PC-3 (cell line): ENCODE results near the gene WTAP. TPM values are rescaled to one million over a fixed set of nuclear protein-coding genes. Genes with fewer than 3 reads are reported as not detected.

Experiments used
- ATAC-seq: fragments of 200-7000 bp; cut with Tn5 transposase; 2 replicates; pipeline ENCODE4 v1.9.1; 2020; ENCODE audit warnings: mild to moderate bottlenecking, moderate library complexity
- BruUV-seq: library from RNA; stranded (reverse); fragments of 400-500 nt; replicated peaks from 2 replicates; lab custom pipeline; 2021; lab: Mats Ljungman, UMichigan
- CTCF ChIA-PET: fragments of 300-600 bp; sonication (Branson Sonifier 250); formaldehyde crosslinking; loops from one replicate; lab custom pipeline; 2022; ENCODE audit warnings: antibody characterized with exemption; lab: Charles Lee
- POLR2A ChIA-PET: fragments of 300-600 bp; sonication (Branson Sonifier 250); formaldehyde crosslinking; loops from one replicate; lab custom pipeline; 2022; ENCODE audit warnings: antibody characterized with exemption; ENCODE audit not compliant: unreplicated experiment; lab: Charles Lee
- DNase-seq: peaks from one replicate; pipeline ENCODE4 v3.0.0-alpha.2; 2015
- H2AFZ ChIP-seq: fragments of 300-600 bp; sonication (generic); 2 replicates; pipeline ENCODE4 v1.6.0; 2016; ENCODE audit warnings: antibody characterized with exemption, low read length
- H3F3A ChIP-seq: fragments of 300-600 bp; sonication (generic); one replicate; pipeline ENCODE4 v1.6.0; 2017; ENCODE audit warnings: antibody characterized with exemption, low read length, control low read depth, mild to moderate bottlenecking; ENCODE audit not compliant: unreplicated experiment
- H3K27ac ChIP-seq: fragments of 300-600 bp; sonication (generic); 2 replicates; pipeline ENCODE4 v1.5.1; 2016; ENCODE audit warnings: mild to moderate bottlenecking, low read length
- H3K27me3 ChIP-seq: fragments of 300-600 bp; sonication (generic); 2 replicates; pipeline ENCODE4 v1.6.1; 2016; ENCODE audit warnings: low read length, mixed read lengths
- H3K36me3 ChIP-seq: fragments of 300-600 bp; sonication (generic); 2 replicates; pipeline ENCODE4 v1.6.1; 2016; ENCODE audit warnings: low read depth, mixed run types, low read length, mixed read lengths
- H3K4me1 ChIP-seq: fragments of 300-600 bp; sonication (generic); 2 replicates; pipeline ENCODE4 v1.5.1; 2016; ENCODE audit warnings: low read length; ENCODE audit not compliant: insufficient read depth
- H3K4me2 ChIP-seq: fragments of 300-600 bp; sonication (generic); 2 replicates; pipeline ENCODE4 v1.6.0; 2016; ENCODE audit warnings: low read length
- H3K4me3 ChIP-seq: fragments of 300-600 bp; sonication (generic); 2 replicates; pipeline ENCODE4 v1.5.1; 2016; ENCODE audit warnings: mild to moderate bottlenecking, low read length, mixed read lengths
- H3K79me2 ChIP-seq: fragments of 300-600 bp; sonication (generic); 2 replicates; pipeline ENCODE4 v1.6.1; 2017; ENCODE audit warnings: low read length, mixed read lengths
- H3K9ac ChIP-seq: fragments of 300-600 bp; sonication (generic); 2 replicates; pipeline ENCODE4 v1.6.0; 2016; ENCODE audit warnings: mild to moderate bottlenecking, low read length
- H3K9me2 ChIP-seq: fragments of 300-600 bp; sonication (generic); replicated peaks from 2 replicates; pipeline ENCODE4 v1.6.1; 2016; ENCODE audit warnings: mixed run types, low read length, mixed read lengths
- H3K9me3 ChIP-seq: fragments of 300-600 bp; sonication (generic); 2 replicates; pipeline ENCODE4 v1.6.1; 2016; ENCODE audit warnings: low read length, mixed read lengths
- H4K20me1 ChIP-seq: fragments of 300-600 bp; sonication (generic); 2 replicates; pipeline ENCODE4 v1.6.1; 2016; ENCODE audit warnings: low read length, mixed read lengths
- EZH2 ChIP-seq: fragments of 300-600 bp; sonication (generic); IDR thresholded peaks from one replicate; pipeline ENCODE4 v1.6.1; 2017; ENCODE audit warnings: antibody characterized with exemption, mild to moderate bottlenecking, low read length; ENCODE audit not compliant: unreplicated experiment
- EZH2phosphoT487 ChIP-seq: fragments of 300-600 bp; sonication (generic); IDR thresholded peaks from 2 replicates; pipeline ENCODE4 v1.6.1; 2018; ENCODE audit warnings: mild to moderate bottlenecking, antibody characterized with exemption, low read length, borderline replicate concordance
- intact Hi-C: fragments of 100-400 bp; cut with micrococcal nuclease; formaldehyde crosslinking; loops from 2 replicates; pipeline ENCODE4 v1.9.0; 2023
- total RNA-seq: library from RNA; depleted of rRNA; stranded (reverse); fragments of >200 nt; gene quantifications from 2 replicates; pipeline ENCODE4 v1.2.3, GENCODE V29; 2014
- TF ChIP-seq, protein P1 (sequence below): fragments of 300-600 bp; sonication (generic); conservative IDR thresholded peaks from 2 replicates; pipeline ENCODE4 v1.5.1; 2017; ENCODE audit warnings: antibody characterized with exemption, low read depth, mild to moderate bottlenecking, low read length

The WTAP gene
- total RNA-seq, 1 experiment from 2014 or later, result 54.5 TPM

DNA sequence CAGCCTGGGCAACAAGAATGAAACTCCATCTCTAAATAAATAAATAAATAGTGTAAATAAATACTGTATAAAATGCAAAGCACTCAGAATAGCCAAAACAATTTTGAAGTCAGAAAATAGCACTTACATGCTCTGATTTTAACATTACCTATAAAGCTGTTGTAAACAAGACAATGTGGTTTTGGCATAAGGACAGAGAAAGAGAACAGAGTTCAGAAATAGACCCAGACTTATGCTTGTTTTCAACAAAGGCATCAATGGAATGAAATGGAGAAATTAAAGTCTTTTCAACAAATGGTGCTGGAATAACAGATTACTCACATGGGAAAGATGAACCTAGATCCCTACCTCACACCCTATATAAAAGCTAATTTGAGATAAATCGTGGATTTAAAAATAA, 44.9 kb downstream of the WTAP start:
- POLR2A ChIA-PET, result no interaction called here
- Histone ChIP-seq H3K27me3 (no peaks in the 10 kb centered on the region), H3K4me3 (no peak overlapping the region), H3K9me2 (no peaks in the 10 kb centered on the region), H3F3A (no peaks in the 10 kb centered on the region), H3K4me1 (no peaks in the 10 kb centered on the region), H3K36me3 (peaks cover 4% of the 10 kb centered on the region; the same call in 1 of the 2 replicates), H3K4me2 (no peak overlapping the region), H3K9ac (no peak overlapping the region), H3K9me3 (no peaks in the 10 kb centered on the region), H3K79me2 (no peaks in the 10 kb centered on the region), H4K20me1 (no peaks in the 10 kb centered on the region), H2AFZ (no peak overlapping the region), H3K27ac (no peak overlapping the region)
- BruUV-seq, result no TSS peak
- ATAC-seq (no peak), DNase-seq (no peak)
- CTCF ChIA-PET, result no interaction called here
- intact Hi-C loops, result no loop called here
- TF ChIP-seq EZH2 (no peak), EZH2phosphoT487 (no peak)
- TF ChIP-seq, protein P1, sequence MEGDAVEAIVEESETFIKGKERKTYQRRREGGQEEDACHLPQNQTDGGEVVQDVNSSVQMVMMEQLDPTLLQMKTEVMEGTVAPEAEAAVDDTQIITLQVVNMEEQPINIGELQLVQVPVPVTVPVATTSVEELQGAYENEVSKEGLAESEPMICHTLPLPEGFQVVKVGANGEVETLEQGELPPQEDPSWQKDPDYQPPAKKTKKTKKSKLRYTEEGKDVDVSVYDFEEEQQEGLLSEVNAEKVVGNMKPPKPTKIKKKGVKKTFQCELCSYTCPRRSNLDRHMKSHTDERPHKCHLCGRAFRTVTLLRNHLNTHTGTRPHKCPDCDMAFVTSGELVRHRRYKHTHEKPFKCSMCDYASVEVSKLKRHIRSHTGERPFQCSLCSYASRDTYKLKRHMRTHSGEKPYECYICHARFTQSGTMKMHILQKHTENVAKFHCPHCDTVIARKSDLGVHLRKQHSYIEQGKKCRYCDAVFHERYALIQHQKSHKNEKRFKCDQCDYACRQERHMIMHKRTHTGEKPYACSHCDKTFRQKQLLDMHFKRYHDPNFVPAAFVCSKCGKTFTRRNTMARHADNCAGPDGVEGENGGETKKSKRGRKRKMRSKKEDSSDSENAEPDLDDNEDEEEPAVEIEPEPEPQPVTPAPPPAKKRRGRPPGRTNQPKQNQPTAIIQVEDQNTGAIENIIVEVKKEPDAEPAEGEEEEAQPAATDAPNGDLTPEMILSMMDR, result no peak

DNA sequence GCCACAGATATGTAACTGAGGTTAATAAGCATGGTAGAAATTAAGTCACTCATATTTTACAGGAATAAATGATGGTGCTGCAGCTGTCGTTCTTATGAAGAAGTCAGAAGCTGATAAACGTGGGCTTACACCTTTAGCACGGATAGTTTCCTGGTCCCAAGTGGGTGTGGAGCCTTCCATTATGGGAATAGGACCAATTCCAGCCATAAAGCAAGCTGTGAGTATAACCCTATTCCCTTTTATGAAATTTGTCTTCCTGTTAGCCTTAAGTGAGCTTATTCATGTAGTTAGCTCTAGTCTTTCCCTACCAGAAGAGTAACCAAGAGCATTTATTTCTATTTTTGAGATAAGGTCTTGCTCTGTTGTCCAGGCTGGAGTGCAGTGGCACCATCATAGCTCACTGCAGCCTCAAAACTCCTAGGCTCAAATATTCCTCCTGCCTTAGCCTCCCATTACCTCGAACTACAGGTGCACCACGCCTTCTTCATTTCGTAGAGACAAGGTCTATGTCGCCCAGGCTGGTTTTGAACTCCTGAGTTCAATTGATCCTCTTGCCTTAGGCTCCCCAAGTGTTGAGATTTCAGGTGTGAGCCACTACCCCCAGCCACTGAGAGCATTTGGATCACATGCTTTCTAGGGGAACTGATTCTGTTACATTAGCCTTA, 50.1 kb downstream of the WTAP start:
- Histone ChIP-seq H3K4me2 (no peak overlapping the region), H3K4me1 (no peaks in the 10 kb centered on the region), H3K79me2 (0 out of 2 replicates have a peak, but pooled peaks cover under 1% of the 10 kb centered on the region), H3F3A (no peaks in the 10 kb centered on the region), H3K9me3 (no peaks in the 10 kb centered on the region), H3K27me3 (no peaks in the 10 kb centered on the region), H4K20me1 (0 out of 2 replicates have a peak, but pooled peaks cover 5% of the 10 kb centered on the region), H3K36me3 (peaks cover 44% of the 10 kb centered on the region), H3K9ac (no peak overlapping the region), H3K9me2 (no peaks in the 10 kb centered on the region), H3K27ac (no peak overlapping the region), H3K4me3 (no peak overlapping the region), H2AFZ (no peak overlapping the region)
- intact Hi-C loops, result no loop called here
- ATAC-seq (no peak), DNase-seq (no peak)
- no TSS peak for BruUV-seq
- TF ChIP-seq EZH2 (no peak), EZH2phosphoT487 (no peak)
- TF ChIP-seq, protein P1, result no peak
- POLR2A ChIA-PET, result no interaction called here
- CTCF ChIA-PET, result no interaction called here

DNA sequence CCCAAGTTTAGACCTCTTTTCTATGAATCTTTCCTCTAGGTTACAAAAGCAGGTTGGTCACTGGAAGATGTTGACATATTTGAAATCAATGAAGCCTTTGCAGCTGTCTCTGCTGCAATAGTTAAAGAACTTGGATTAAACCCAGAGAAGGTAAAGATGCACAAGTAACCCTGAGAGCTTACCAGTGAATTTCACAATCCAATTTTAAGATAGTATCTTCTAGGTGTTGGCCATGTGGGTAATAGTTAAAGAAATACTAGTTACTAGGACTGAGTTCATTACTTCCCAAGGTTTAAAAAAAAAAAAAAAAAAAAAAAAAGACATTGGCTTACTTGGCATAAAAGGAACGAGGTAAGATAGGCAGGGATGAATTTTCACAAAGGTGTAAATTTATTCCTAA, 50.8 kb downstream of the WTAP start:
- no peak overlapping the region for H2AFZ ChIP-seq
- POLR2A ChIA-PET, result no interaction called here
- TF ChIP-seq EZH2, result no peak
- TF ChIP-seq, protein P1, result no peak
- no peak for TF ChIP-seq EZH2phosphoT487
- ATAC-seq, result no peak
- H3K9me2 ChIP-seq, result no peaks in the 10 kb centered on the region
- no peak overlapping the region for H3K4me2 ChIP-seq
- H3K36me3 ChIP-seq, result peaks cover 51% of the 10 kb centered on the region
- H3K4me3 ChIP-seq, result no peak overlapping the region
- BruUV-seq, result no TSS peak
- intact Hi-C loops, result no loop called here
- peaks cover 12% of the 10 kb centered on the region for H4K20me1 ChIP-seq
- H3K27me3 ChIP-seq, result no peaks in the 10 kb centered on the region
- peaks cover 8% of the 10 kb centered on the region; the same call in 1 of the 2 replicates for H3K79me2 ChIP-seq
- no peaks in the 10 kb centered on the region for H3K9me3 ChIP-seq
- H3K27ac ChIP-seq, result no peak overlapping the region
- CTCF ChIA-PET, result no interaction called here
- no peak for DNase-seq
- no peaks in the 10 kb centered on the region for H3F3A ChIP-seq
- H3K9ac ChIP-seq, result no peak overlapping the region
- no peaks in the 10 kb centered on the region for H3K4me1 ChIP-seq
